Measurements from ENCODE around the gene TMEM178B. TPM values are rescaled to one million over a fixed set of nuclear protein-coding genes. Genes with fewer than 3 reads are reported as not detected.

Gene TMEM178B
- total RNA-seq, 1 donor from 2014 or later, result 0.74 TPM

GRCh38 chr7:141512597-141512996 is 438.7 kb downstream of the TMEM178B start:
- no peak for DNase-seq (ENCODE audit: low spot score)

GRCh38 chr7:141513720-141514119 is 439.9 kb downstream of the TMEM178B start:
- no peak for DNase-seq (ENCODE audit: low spot score)

- DNase-seq (ENCODE audit: low spot score), result no peak
These were observed 442.1 kb downstream of the TMEM178B start for GRCh38 chr7:141515941-141516340.

GRCh38 chr7:141519623-141520022 is 445.8 kb downstream of the TMEM178B start:
- no peak for DNase-seq (ENCODE audit: low spot score)

GRCh38 chr7:141522657-141523342 is 448.9 kb downstream of the TMEM178B start:
- DNase-seq (ENCODE audit: low spot score), result no peak

DNA sequence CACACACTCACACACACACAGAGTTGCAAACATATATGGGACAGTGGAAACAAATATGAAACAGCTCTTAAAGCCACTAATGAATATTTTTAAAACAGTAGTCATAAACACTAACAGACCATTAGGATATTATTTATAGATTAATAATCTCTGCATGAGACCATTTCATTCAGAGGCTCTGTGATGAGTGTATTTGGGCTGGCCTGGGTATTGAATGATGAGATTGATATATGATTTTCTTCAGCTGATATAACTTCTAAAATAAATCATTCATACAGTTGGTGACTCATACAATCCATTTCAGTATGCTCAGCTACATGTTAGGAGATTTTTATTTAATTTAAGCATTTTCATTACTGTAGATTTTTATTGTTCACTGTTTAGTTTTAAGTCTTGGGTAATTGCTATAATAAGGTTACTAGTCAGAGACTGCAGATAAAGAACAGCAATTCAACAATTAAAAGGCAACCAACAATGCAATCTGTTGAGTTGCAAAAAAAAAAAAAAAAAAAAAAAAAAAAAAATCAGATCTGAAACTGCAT is 452.2 kb downstream of the TMEM178B start:
- no peak for DNase-seq (ENCODE audit: low spot score)

- DNase-seq (ENCODE audit: low spot score), result no peak
These were observed 453.2 kb downstream of the TMEM178B start for GRCh38 chr7:141527076-141527475.

DNA sequence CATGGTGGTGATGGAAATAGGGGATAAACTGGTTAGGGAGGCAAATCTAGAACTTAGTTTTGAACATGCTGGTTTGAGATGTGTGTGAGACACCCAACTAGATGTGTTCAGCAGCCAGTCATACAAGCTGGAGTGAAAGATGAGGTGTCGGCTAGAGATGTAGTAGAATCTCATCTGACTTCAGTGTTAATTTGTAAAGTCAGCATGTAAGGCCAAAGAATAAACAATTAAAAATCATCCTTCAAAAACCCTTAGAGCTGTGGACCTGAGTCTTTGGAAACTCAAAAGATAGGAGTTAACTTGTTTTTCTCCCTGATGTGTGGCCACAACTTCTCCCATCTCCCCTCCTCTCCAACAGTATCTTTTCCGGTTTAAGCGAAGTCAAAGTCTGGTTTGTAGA is 454.5 kb downstream of the TMEM178B start:
- DNase-seq (ENCODE audit: low spot score), result no peak

Other genes starting within 250 kb of the TMEM178B start
- gene BRAF, start 149.1 kb upstream of the TMEM178B start, total RNA-seq, result 34.7 TPM
- 41.9 TPM for gene MRPS33, start 59.1 kb upstream of the TMEM178B start, total RNA-seq

All from mesenteric fat pad (tissue), 1 donor.